K562 (cell line): ENCODE data around the gene CFAP90. TPM values are rescaled to one million over a fixed set of nuclear protein-coding genes. Genes with fewer than 3 reads are reported as not detected.

ENCODE experiments used
- ATAC-seq: fragments of 200-7000 bp; cut with Tn5 transposase; 3 replicates; pipeline ENCODE4 v1.9.1; 2020; ENCODE audit warnings: moderate library complexity
- BruUV-seq: library from RNA; stranded (reverse); fragments of 400-500 nt; replicated peaks from 2 replicates; lab custom pipeline; 2021; lab: Mats Ljungman, UMichigan
- CTCF ChIA-PET: fragments of 300-600 bp; formaldehyde crosslinking; extraction: SDS; loops from one replicate; lab custom pipeline; 2021; ENCODE audit warnings: low intra/inter-chr PET ratio; lab: Yijun Ruan, JAX
- POLR2A ChIA-PET: fragments of 300-600, 350-650 bp; sonication (Branson Sonifier 250); formaldehyde crosslinking; extraction: SDS; loops from one replicate; lab custom pipeline; 2021; ENCODE audit warnings: antibody characterized with exemption, inconsistent platforms; lab: Yijun Ruan, JAX
- DNase-seq, 4 experiments: peaks; one replicate each; pipeline versions ENCODE4 v3.0.0 to v3.0.0-alpha.2; 2011 to 2018; ENCODE audit warnings: low spot score in 3 of 4, mixed read lengths in 3 of 4; ENCODE audit errors: extremely low read depth in 1 of 4
- FAIRE-seq: peaks from 2 replicates; lab custom pipeline; 2011; peaks lifted over from hg19 to GRCh38; lab: Jason Lieb, UNC
- H2AFZ ChIP-seq: 2 replicates; pipeline ENCODE4 v1.6.0; 2011; ENCODE audit warnings: low read depth, low read length, control low read depth, inconsistent platforms
- H3K27ac ChIP-seq: fragments of 200-600 bp; 3 replicates; pipeline ENCODE4 v1.8.0; 2011; ENCODE audit warnings: low read depth, mild to moderate bottlenecking, control low read depth, inconsistent platforms, low read length, moderate library complexity, mixed read lengths; ENCODE audit errors: extremely low read depth
- H3K27me3 ChIP-seq, 2 experiments: fragments of 300-600 bp in 1 of 2; 2 replicates in 1 of 2; 3 replicates in 1 of 2; pipeline versions ENCODE4 v1.6.0 to v1.8.0; 2011; ENCODE audit warnings: inconsistent platforms in 2 of 2, low read length in 2 of 2, mild to moderate bottlenecking in 1 of 2, mixed read lengths in 1 of 2, moderate library complexity in 1 of 2; ENCODE audit not compliant: control insufficient read depth in 2 of 2, insufficient read depth in 2 of 2
- H3K36me3 ChIP-seq: fragments of 300-600 bp; 3 replicates; pipeline ENCODE4 v1.8.0; 2011; ENCODE audit warnings: mild to moderate bottlenecking, low read length, inconsistent platforms; ENCODE audit not compliant: control insufficient read depth, insufficient read depth
- H3K4me1 ChIP-seq, 2 experiments: fragments of 200-600 bp in 1 of 2; replicated peaks in 1 of 2; 2 replicates in 1 of 2; 3 replicates in 1 of 2; pipeline versions ENCODE4 v1.5.1 to v1.8.0; 2011; ENCODE audit warnings: inconsistent platforms in 2 of 2, low read length in 2 of 2, mild to moderate bottlenecking in 1 of 2, mixed read lengths in 1 of 2, moderate library complexity in 1 of 2; ENCODE audit not compliant: control insufficient read depth in 2 of 2, insufficient read depth in 2 of 2
- H3K4me2 ChIP-seq: 2 replicates; pipeline ENCODE4 v1.6.1; 2011; ENCODE audit warnings: low read length, control low read depth, inconsistent platforms, mixed read lengths; ENCODE audit not compliant: insufficient read depth
- H3K4me3 ChIP-seq: fragments of 200-600 bp; sonication (generic), shearing (Covaris generic); 2 replicates; pipeline ENCODE4 v1.5.1; 2016; ENCODE audit warnings: control low read depth, inconsistent platforms
- H3K79me2 ChIP-seq: fragments of 200-600 bp; 3 replicates; pipeline ENCODE4 v1.8.0; 2011; ENCODE audit warnings: low read length, inconsistent platforms; ENCODE audit not compliant: control insufficient read depth, insufficient read depth
- H3K9ac ChIP-seq, 2 experiments: 2 replicates each; pipeline versions ENCODE4 v1.6.0 to v1.6.1; 2011; ENCODE audit warnings: low read depth in 2 of 2, low read length in 2 of 2, control low read depth in 1 of 2, inconsistent platforms in 1 of 2, mild to moderate bottlenecking in 1 of 2, mixed read lengths in 1 of 2; ENCODE audit not compliant: insufficient read depth in 1 of 2
- H3K9me1 ChIP-seq: one replicate; pipeline ENCODE4 v1.6.0; 2011; ENCODE audit warnings: inconsistent platforms, mild to moderate bottlenecking, low read length, moderate library complexity; ENCODE audit not compliant: control insufficient read depth, insufficient read depth
- H3K9me3 ChIP-seq: replicated peaks from 2 replicates; pipeline ENCODE4 v1.5.1; 2011; ENCODE audit warnings: low read depth, low read length, inconsistent platforms; ENCODE audit not compliant: control insufficient read depth, insufficient read depth
- H4K20me1 ChIP-seq: replicated peaks from 2 replicates; pipeline ENCODE4 v1.6.1; 2011; ENCODE audit warnings: low read length, inconsistent platforms, mixed read lengths; ENCODE audit not compliant: control insufficient read depth, insufficient read depth
- ATF3 ChIP-seq, 2 experiments: fragments of 450-650 bp in 1 of 2; sonication (generic) in 1 of 2; formaldehyde crosslinking in 1 of 2; IDR thresholded peaks in 1 of 2; conservative IDR thresholded peaks in 1 of 2; 2 replicates each; pipeline versions ENCODE4 v1.6.1 to v1.8.1; 2016 to 2023; ENCODE audit warnings: mild to moderate bottlenecking in 2 of 2, moderate library complexity in 2 of 2, inconsistent platforms in 1 of 2, missing genetic modification reagents in 1 of 2
- BCLAF1 ChIP-seq, 2 experiments: fragments of 450-650 bp in 1 of 2; IDR thresholded peaks; 2 replicates each; pipeline ENCODE4 v1.6.1; 2011 to 2017; ENCODE audit warnings: low read depth in 2 of 2, antibody characterized with exemption in 1 of 2, borderline replicate concordance in 1 of 2, low read length in 1 of 2, mild to moderate bottlenecking in 1 of 2, mixed read lengths in 1 of 2; ENCODE audit not compliant: control insufficient read depth in 1 of 2
- CCAR2 ChIP-seq: fragments of 200-400 bp; formaldehyde crosslinking; IDR thresholded peaks from 2 replicates; pipeline ENCODE4 v1.6.1; 2017; ENCODE audit warnings: mild to moderate bottlenecking, low read depth, low read length
- CREB5 ChIP-seq: fragments of 250-450 bp; sonication (Bioruptor Pico); IDR thresholded peaks from 2 replicates; pipeline ENCODE4 v1.5.0; 2020; ENCODE audit warnings: mild to moderate bottlenecking
- EWSR1 ChIP-seq: fragments of 450-650 bp; IDR thresholded peaks from 2 replicates; pipeline ENCODE4 v1.6.1; 2018; ENCODE audit warnings: borderline replicate concordance, mild to moderate bottlenecking, low read depth, moderate library complexity; ENCODE audit not compliant: partially characterized antibody
- GATAD2B ChIP-seq: fragments of 450-650 bp; IDR thresholded peaks from 2 replicates; pipeline ENCODE4 v1.6.1; 2017; ENCODE audit warnings: mild to moderate bottlenecking, borderline replicate concordance
- HMGN3 ChIP-seq: IDR thresholded peaks from 2 replicates; pipeline ENCODE4 v1.6.1; 2011; ENCODE audit warnings: borderline replicate concordance, low read depth, mild to moderate bottlenecking, mixed read lengths, low read length; ENCODE audit not compliant: insufficient read length; ENCODE audit errors: extremely low read depth
- JUN ChIP-seq, 2 experiments: sonication (generic) in 1 of 2; formaldehyde crosslinking in 1 of 2; IDR thresholded peaks; 2 replicates each; pipeline versions ENCODE4 v1.6.1 to v1.8.0; 2012 to 2022; ENCODE audit warnings: borderline replicate concordance in 2 of 2, mild to moderate bottlenecking in 2 of 2, improper control_type of control experiment in 1 of 2, low read depth in 1 of 2, low read length in 1 of 2, missing genetic modification reagents in 1 of 2
- NFE2 ChIP-seq: IDR thresholded peaks from 2 replicates; pipeline ENCODE4 v1.6.1; 2014; ENCODE audit warnings: antibody characterized with exemption, low read depth
- U2AF2 ChIP-seq: fragments of 200-400 bp; formaldehyde crosslinking; optimal IDR thresholded peaks from 2 replicates; pipeline ENCODE3; 2017; ENCODE audit warnings: low read depth, mild to moderate bottlenecking, low read length
- WHSC1 ChIP-seq: IDR thresholded peaks from one replicate; pipeline ENCODE4 v1.6.1; 2012; ENCODE audit warnings: low read length, control low read depth, inconsistent platforms
- ZBTB7A ChIP-seq: IDR thresholded peaks from 2 replicates; pipeline ENCODE4 v1.6.1; 2011; ENCODE audit warnings: low read depth, mild to moderate bottlenecking, low read length, moderate library complexity, borderline replicate concordance; ENCODE audit not compliant: control insufficient read depth
- ZNF384 ChIP-seq: IDR thresholded peaks from 2 replicates; pipeline ENCODE4 v1.6.1; 2012; ENCODE audit warnings: low read depth, low read length, improper control_type of control experiment
- ZNF655 ChIP-seq: fragments of 250-450 bp; sonication (Bioruptor Pico); IDR thresholded peaks from 2 replicates; pipeline ENCODE4 v1.5.0; 2021
- WGBS: fragments of 100-300 bp; shearing (Covaris generic); methylation state at CpG from one replicate; pipeline ENCODE4 v1.1.6; 2016; ENCODE audit warnings: low coverage, mixed read lengths; ENCODE audit not compliant: insufficient coverage; ENCODE audit errors: missing lambda C conversion rate; 5-methylcytosine and 5-hydroxymethylcytosine counted together
- in situ Hi-C: fragments of 300-500 bp; cut with MboI; formaldehyde crosslinking; loops from 4 replicates; pipeline ENCODE4 v1.15.0; 2018; ENCODE audit warnings: inconsistent platforms, mixed read lengths
- intact Hi-C: fragments of 100-400 bp; cut with micrococcal nuclease; formaldehyde crosslinking; loops from 2 replicates; pipeline ENCODE4 v1.14.2; 2022
- polyA plus RNA-seq, 8 experiments: library from polyadenylated mRNA; depleted of rRNA in 4 of 8; stranded (reverse) in 5 of 8; unstranded in 3 of 8; fragments of >200 nt; fragmentation: Nextera tagmentation in 2 of 8; fragmentation: Illumina TruSeq in 1 of 8; extraction: Ambion mirVana in 2 of 8; extraction: Trizol in 1 of 8; gene quantifications; 2 replicates each; pipeline versions ENCODE4 v1.2.1 to v1.2.3, GENCODE V29; 2011 to 2014; ENCODE audit warnings: inconsistent platforms in 1 of 8, missing spikeins in 1 of 8
- total RNA-seq, 7 experiments: library from RNA; depleted of rRNA in 6 of 7; stranded (reverse); fragments of >200 nt in 6 of 7; fragmentation: Illumina TruSeq in 2 of 7; extraction: Trizol in 2 of 7; gene quantifications; 2 replicates each; pipeline versions ENCODE4 v1.2.1 to v1.2.3, GENCODE V29; 2011 to 2021; ENCODE audit warnings: low replicate concordance in 1 of 7

Gene CFAP90
- total and polyA plus RNA-seq, 9 of the 15 experiments (the other 6 are each of a cell fraction or from before 2014, with no cell fraction given) = not detected

GRCh38 chr5:7828269-7828668 lies 22.7 kb downstream of the CFAP90 start:
- no peaks in the 10 kb centered on the region for H4K20me1 ChIP-seq
- no TSS peak for BruUV-seq
- CTCF ChIA-PET = no interaction called here
- TF ChIP-seq GATAD2B = no peak
- no peak for TF ChIP-seq ATF3 (IDR thresholded peaks at IDR 0.05)
- no peak for TF ChIP-seq ATF3 (CRISPR knock-in tag; conservative IDR thresholded peaks at IDR 0.05)
- TF ChIP-seq BCLAF1 (IDR thresholded peaks at IDR 0.05; ENCODE audit: borderline replicate concordance in 1 of 2, control insufficient read depth in 1 of 2, low read depth in 2 of 2, low read length in 1 of 2) = no peak
- no peak for TF ChIP-seq CCAR2
- TF ChIP-seq NFE2 = no peak
- TF ChIP-seq ZNF655 (CRISPR knock-in tag) = no peak
- no peak for TF ChIP-seq HMGN3
- no peak for TF ChIP-seq CREB5
- no peak for TF ChIP-seq EWSR1
- TF ChIP-seq ZBTB7A = no peak
- no peak for TF ChIP-seq WHSC1
- TF ChIP-seq JUN (IDR thresholded peaks at IDR 0.05; ENCODE audit: borderline replicate concordance, low read depth, low read length) = no peak
- TF ChIP-seq JUN (CRISPR knock-in tag; IDR thresholded peaks at IDR 0.05; ENCODE audit: borderline replicate concordance) = no peak
- TF ChIP-seq ZNF384 = no peak
- no peak for TF ChIP-seq U2AF2

More at GRCh38 chr5:7828269-7828668, 22.7 kb downstream of the CFAP90 start:
- Histone ChIP-seq H3K9me1 (no peaks in the 10 kb centered on the region), H3K4me2 (no peak overlapping the region), H3K4me3 (no peak overlapping the region), H3K27me3 (peaks cover 14 to 62% of the 10 kb centered on the region in 2 experiments), H3K79me2 (no peaks in the 10 kb centered on the region), H3K9ac (no peak overlapping the region), H3K4me1 (no peaks in the 10 kb centered on the region), H3K9me3 (no peaks in the 10 kb centered on the region), H3K36me3 (no peaks in the 10 kb centered on the region), H3K27ac (no peak overlapping the region), H2AFZ (no peak overlapping the region)
- DNase-seq (no peak), ATAC-seq (no peak), FAIRE-seq (no peak)
- intact Hi-C loops = no loop called here
- POLR2A ChIA-PET = interaction anchor here (1.3 kb wide), 1 partner anchor 41 kb away, joined by 4 read pairs; the partner anchor contains the start of genes FASTKD3 and MTRR
- in situ Hi-C loops = no loop called here
- 1% methylated on average over 10 of the region's 10 CpGs for whole genome bisulfite sequencing
